Nephron progenitor cell (in vitro differentiated cells): ENCODE data around the gene LMF2.

Source experiments
- DNase-seq: peaks from one replicate; pipeline ENCODE4 v3.0.0; 2021
- H3K27ac Mint-ChIP-seq: 2 replicates; pipeline ENCODE4 v1.8.0; 2021; ENCODE audit warnings: mild to moderate bottlenecking, moderate library complexity, mixed read lengths
- H3K27me3 Mint-ChIP-seq: 2 replicates; pipeline ENCODE4 v1.8.0; 2021; ENCODE audit warnings: mild to moderate bottlenecking, low read depth, mixed read lengths; ENCODE audit not compliant: poor library complexity
- H3K36me3 Mint-ChIP-seq: 2 replicates; pipeline ENCODE4 v1.8.0; 2021; ENCODE audit warnings: low read depth, mixed read lengths
- H3K4me1 Mint-ChIP-seq: 2 replicates; pipeline ENCODE4 v1.8.0; 2021; ENCODE audit warnings: mixed read lengths
- H3K4me3 Mint-ChIP-seq: 2 replicates; pipeline ENCODE4 v1.8.0; 2021; ENCODE audit warnings: mild to moderate bottlenecking, moderate library complexity, mixed read lengths
- H3K9me3 Mint-ChIP-seq: 2 replicates; pipeline ENCODE4 v1.8.0; 2021; ENCODE audit warnings: mild to moderate bottlenecking, moderate library complexity, mixed read lengths
- CTCF ChIP-seq: fragments of 200-600 bp; sonication (generic); IDR thresholded peaks from 2 replicates; pipeline ENCODE4 v1.5.0; 2021; ENCODE audit warnings: antibody characterized with exemption

The LMF2 gene

GRCh38 chr22:50548921-50549790 lies 41.7 kb upstream of the LMF2 start:
- Mint-ChIP-seq H3K4me1 (peaks cover 18% of the 10 kb centered on the region), H3K27me3 (peaks cover 22% of the 10 kb centered on the region), H3K27ac (no peak overlapping the region), H3K36me3 (no peaks in the 10 kb centered on the region), H3K9me3 (no peaks in the 10 kb centered on the region), H3K4me3 (no peak overlapping the region)
- no peak for DNase-seq
- no peak for TF ChIP-seq CTCF

GRCh38 chr22:50548040-50548920 lies 40.8 kb upstream of the LMF2 start:
- no peak overlapping the region for H3K4me3 Mint-ChIP-seq
- H3K9me3 Mint-ChIP-seq: no peaks in the 10 kb centered on the region
- H3K4me1 Mint-ChIP-seq: peaks cover 18% of the 10 kb centered on the region
- H3K27me3 Mint-ChIP-seq: peaks cover 18% of the 10 kb centered on the region
- no peaks in the 10 kb centered on the region for H3K36me3 Mint-ChIP-seq
- no peak for DNase-seq
- H3K27ac Mint-ChIP-seq: no peak overlapping the region
- no peak for TF ChIP-seq CTCF

GRCh38 chr22:50547263-50547985 lies 39.9 kb upstream of the LMF2 start:
- H3K27me3 Mint-ChIP-seq: peaks cover 13% of the 10 kb centered on the region
- no peak for TF ChIP-seq CTCF
- no peak for DNase-seq
- H3K36me3 Mint-ChIP-seq: no peaks in the 10 kb centered on the region
- H3K9me3 Mint-ChIP-seq: no peaks in the 10 kb centered on the region
- no peak overlapping the region for H3K4me3 Mint-ChIP-seq
- no peak overlapping the region for H3K27ac Mint-ChIP-seq
- H3K4me1 Mint-ChIP-seq: peaks cover 18% of the 10 kb centered on the region

GRCh38 chr22:50546326-50547262 lies 39.1 kb upstream of the LMF2 start:
- Mint-ChIP-seq H3K9me3 (no peaks in the 10 kb centered on the region), H3K4me3 (no peak overlapping the region), H3K4me1 (peaks cover 18% of the 10 kb centered on the region), H3K36me3 (no peaks in the 10 kb centered on the region), H3K27ac (no peak overlapping the region), H3K27me3 (peaks cover 10% of the 10 kb centered on the region)
- no peak for DNase-seq
- TF ChIP-seq CTCF: no peak
